Testis (tissue), 3 donors: Measurements from ENCODE around the gene DAD1. TPM values are rescaled to one million over a fixed set of nuclear protein-coding genes. Genes with fewer than 3 reads are reported as not detected.
A peak's percentile ranks its signal among the peaks of the same experiment; 100 is the strongest.

Source experiments
- DNase-seq: peaks from one replicate; pipeline ENCODE4 v3.0.0-alpha.2; 2019
- H3K27ac ChIP-seq, 2 donors: fragments of 200-600 bp; sonication (generic); one replicate each; pipeline ENCODE4 v1.5.1; 2019
- H3K27me3 ChIP-seq: fragments of 200-600 bp; sonication (generic); one replicate; pipeline ENCODE4 v1.5.1; 2019
- H3K36me3 ChIP-seq: fragments of 200-600 bp; sonication (generic); one replicate; pipeline ENCODE4 v1.5.1; 2017; ENCODE audit warnings: low read depth; ENCODE audit errors: missing control alignments
- H3K4me1 ChIP-seq: fragments of 200-600 bp; sonication (generic); one replicate; pipeline ENCODE4 v1.5.1; 2019
- H3K4me3 ChIP-seq, 2 donors: fragments of 200-600 bp; sonication (generic); one replicate each; pipeline ENCODE4 v1.5.1; 2017 to 2019
- H3K9me3 ChIP-seq: fragments of 200-600 bp; sonication (generic); one replicate; pipeline ENCODE4 v1.5.1; 2017
- CTCF ChIP-seq, 3 experiments: fragments of 450-650 bp in 2 of 3; fragments of 200-600 bp in 1 of 3; sonication (generic) in 1 of 3; IDR thresholded peaks; one replicate each; pipeline ENCODE4 v1.5.1; 2016 to 2019; ENCODE audit warnings: antibody characterized with exemption in 3 of 3, mild to moderate bottlenecking in 2 of 3, moderate library complexity in 1 of 3
- POLR2A ChIP-seq: fragments of 450-650 bp; IDR thresholded peaks from one replicate; pipeline ENCODE4 v1.6.1; 2017; ENCODE audit warnings: antibody characterized with exemption, mild to moderate bottlenecking, moderate library complexity
- WGBS, 2 donors: methylation state at CpG; one replicate each; pipeline ENCODE4 v1.1.5; 2018; 5-methylcytosine and 5-hydroxymethylcytosine counted together
- intact Hi-C: fragments of 100-400 bp; cut with DNase I; formaldehyde crosslinking; loops from one replicate; pipeline ENCODE4 v1.15.1; 2023; ENCODE audit warnings: low total_unique reads
- polyA plus RNA-seq: library from polyadenylated mRNA; stranded (reverse); fragments of 350-450 nt; fragmentation: Illumina TruSeq; extraction: RNeasy Lipid Tissue Mini Kit (QIAGEN cat#74804); gene quantifications from one replicate; pipeline ENCODE4 v1.2.3, GENCODE V29; 2014; ENCODE audit warnings: low read depth, low replicate concordance; ENCODE audit not compliant: insufficient read depth
- total RNA-seq, 2 donors: library from RNA; depleted of rRNA; stranded (reverse); fragments of >200 nt; gene quantifications; one replicate each; pipeline ENCODE4 v1.2.3, GENCODE V29; 2016

The DAD1 gene
- total and polyA plus RNA-seq, 3 donors from 2014 or later, result 209 to 350 (median 235) TPM

- no peak overlapping the region for H3K4me3 ChIP-seq
- peaks cover 12% of the 10 kb centered on the region for H3K4me1 ChIP-seq
- WGBS, 2 donors, result 91 to 92% methylated on average over 5 of the region's 5 CpGs
- DNase-seq, result no peak
- no peak overlapping the region for H3K27ac ChIP-seq
- no peaks in the 10 kb centered on the region for H3K27me3 ChIP-seq
- no peaks in the 10 kb centered on the region for H3K9me3 ChIP-seq
- intact Hi-C loops, result no loop called here
- H3K36me3 ChIP-seq, result no peaks in the 10 kb centered on the region
- TF ChIP-seq CTCF (IDR thresholded peaks at IDR 0.05), result no peak
- no peak for TF ChIP-seq POLR2A
Observed at GRCh38 chr14:22541721-22542120, 47.3 kb downstream of the DAD1 start.

GRCh38 chr14:22540811-22541360, 48.1 kb downstream of the DAD1 start:
- no peaks in the 10 kb centered on the region for H3K9me3 ChIP-seq
- H3K4me3 ChIP-seq, result no peak overlapping the region
- DNase-seq, result no peak
- no peak overlapping the region for H3K27ac ChIP-seq
- TF ChIP-seq POLR2A (no peak), CTCF (IDR thresholded peaks at IDR 0.05) (no peak)
- 76% methylated on average over 4 of the region's 4 CpGs for WGBS, 2 donors
- H3K27me3 ChIP-seq, result no peaks in the 10 kb centered on the region
- H3K36me3 ChIP-seq, result no peaks in the 10 kb centered on the region
- intact Hi-C loops, result no loop called here
- H3K4me1 ChIP-seq, result peaks cover 12% of the 10 kb centered on the region

GRCh38 chr14:22540293-22540692, 48.7 kb downstream of the DAD1 start:
- Histone ChIP-seq H3K4me1 (peaks cover 12% of the 10 kb centered on the region), H3K27me3 (no peaks in the 10 kb centered on the region), H3K9me3 (no peaks in the 10 kb centered on the region), H3K27ac (no peak overlapping the region), H3K36me3 (no peaks in the 10 kb centered on the region), H3K4me3 (no peak overlapping the region)
- DNase-seq, result no peak
- 60 to 64% methylated on average over 1 of the region's 1 CpG for WGBS, 2 donors
- intact Hi-C loops, result no loop called here
- TF ChIP-seq POLR2A (no peak), CTCF (IDR thresholded peaks at IDR 0.05) (no peak)

- no peak for DNase-seq
- Histone ChIP-seq H3K27ac (no peak overlapping the region), H3K36me3 (no peaks in the 10 kb centered on the region), H3K9me3 (no peaks in the 10 kb centered on the region), H3K27me3 (no peaks in the 10 kb centered on the region), H3K4me3 (no peak overlapping the region), H3K4me1 (peaks cover 12% of the 10 kb centered on the region)
- no peak for TF ChIP-seq POLR2A
- no peak for TF ChIP-seq CTCF (IDR thresholded peaks at IDR 0.05)
- intact Hi-C loops, result no loop called here
- 86 to 100% methylated on average over 3 of the region's 3 CpGs for WGBS, 2 donors
Observed at GRCh38 chr14:22539831-22540230, 49.2 kb downstream of the DAD1 start.

GRCh38 chr14:22538671-22539228, 50.3 kb downstream of the DAD1 start:
- Histone ChIP-seq H3K27me3 (no peaks in the 10 kb centered on the region), H3K4me3 (no peak overlapping the region), H3K4me1 (peaks cover 12% of the 10 kb centered on the region), H3K27ac (peak overlapping the region; percentile 50 to 72), H3K36me3 (no peaks in the 10 kb centered on the region), H3K9me3 (no peaks in the 10 kb centered on the region)
- intact Hi-C loops, result no loop called here
- DNase-seq, result no peak
- 57 to 59% methylated on average over 5 of the region's 5 CpGs for WGBS, 2 donors
- TF ChIP-seq CTCF (IDR thresholded peaks at IDR 0.05), result no peak
- TF ChIP-seq POLR2A, result no peak
